Measurements from ENCODE around the gene SH3PXD2A. TPM values are rescaled to one million over a fixed set of nuclear protein-coding genes. Genes with fewer than 3 reads are reported as not detected.

Gene SH3PXD2A
- total and polyA plus RNA-seq, 7 donors, result 3.0 to 57.7 (median 10.6) TPM

GRCh38 chr10:103617602-103618385, 237.6 kb downstream of the SH3PXD2A start:
- Histone ChIP-seq H3K9me3 (no peaks in the 10 kb centered on the region), H3K27me3 (ENCODE audit: insufficient read depth in 3 of 3, low read length in 2 of 3) (no peaks in the 10 kb centered on the region), H3K36me3 (ENCODE audit: insufficient read depth in 1 of 2, low read depth in 1 of 2) (peaks cover 0 to 28% of the 10 kb centered on the region in 2 donors), H3K27ac (peak overlapping the region; percentile 74), H3K4me1 (peaks cover 93% of the 10 kb centered on the region), H3K4me3 (no peak overlapping the region)
- intact Hi-C loops (cut with DNase I), result loop anchor here (5.0 kb wide), 2 partner anchors 35 to 45 kb away; no protein-coding TSS in a partner anchor
- no peak for TF ChIP-seq CTCF (IDR thresholded peaks at IDR 0.05)
- WGBS, 3 donors, result 78 to 90% (median 81%) methylated on average over 13 of the region's 13 CpGs
- ATAC-seq (no peak), DNase-seq (no peak)

DNA sequence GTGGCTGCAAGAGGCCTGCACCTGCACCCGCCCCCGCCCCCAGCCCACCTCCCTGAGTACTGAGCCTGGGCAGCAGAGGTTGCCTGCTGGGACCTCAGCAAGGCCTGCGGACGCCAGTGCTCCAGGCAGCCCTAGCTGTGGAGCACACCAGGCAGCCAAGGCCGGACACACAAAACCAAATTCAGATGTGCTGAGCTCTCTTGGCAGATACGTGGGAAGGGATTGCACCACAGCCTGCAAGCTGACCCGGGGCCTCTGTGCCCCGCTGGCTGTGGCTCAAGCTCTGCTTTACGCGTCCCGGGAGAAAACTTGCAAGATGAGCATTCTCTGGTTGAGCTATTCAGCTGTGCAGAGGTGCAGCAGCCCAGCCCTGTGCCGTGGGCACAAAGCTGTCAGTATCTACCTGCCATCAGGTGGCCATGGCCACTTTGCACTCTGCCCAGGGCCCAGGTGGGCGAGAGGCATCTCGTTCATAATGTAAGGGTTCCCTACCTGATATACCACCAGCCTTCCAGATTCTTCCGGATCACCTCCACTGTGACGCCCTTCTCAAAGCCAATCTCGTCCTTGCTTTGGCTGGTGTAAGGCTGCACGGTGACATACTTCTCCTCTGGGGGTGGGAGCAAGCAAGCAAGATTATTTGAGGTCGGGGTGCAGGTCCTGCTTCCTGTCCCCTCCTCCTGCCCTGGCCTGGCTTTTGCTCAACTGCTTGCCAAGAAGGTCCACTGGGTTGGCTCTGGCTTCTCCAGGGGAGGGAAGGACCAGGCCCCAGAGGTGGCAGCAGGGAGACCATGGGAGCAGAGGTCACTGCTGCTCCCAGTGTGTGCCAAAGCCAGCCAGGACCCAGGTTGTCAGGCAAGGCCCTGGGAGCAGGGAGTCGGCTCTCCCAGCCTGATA, 238.4 kb downstream of the SH3PXD2A start:
- WGBS, 3 donors, result 16 to 33% (median 24%) methylated on average over 20 of the region's 20 CpGs
- DNase-seq (peak; percentile 90 to 96), ATAC-seq (peak; percentile 89 to 93 (median 91))
- TF ChIP-seq CTCF (IDR thresholded peaks at IDR 0.05), result no peak
- H3K4me1 ChIP-seq, result peaks cover 95% of the 10 kb centered on the region
- intact Hi-C loops (cut with DNase I), result loop anchor here (5.0 kb wide), 2 partner anchors 35 to 45 kb away; no protein-coding TSS in a partner anchor
- peaks cover 0 to 30% of the 10 kb centered on the region in 2 donors for H3K36me3 ChIP-seq (ENCODE audit: insufficient read depth in 1 of 2, low read depth in 1 of 2)
- peak overlapping the region; percentile 74 for H3K27ac ChIP-seq
- H3K4me3 ChIP-seq, result no peak overlapping the region
- H3K9me3 ChIP-seq, result no peaks in the 10 kb centered on the region
- H3K27me3 ChIP-seq (ENCODE audit: insufficient read depth in 3 of 3, low read length in 2 of 3), result no peaks in the 10 kb centered on the region

GRCh38 chr10:103614306-103615158, 240.8 kb downstream of the SH3PXD2A start:
- DNase-seq, result no peak

More at GRCh38 chr10:103614306-103615158, 240.8 kb downstream of the SH3PXD2A start:
- Histone ChIP-seq H3K4me3 (no peak overlapping the region), H3K27me3 (ENCODE audit: insufficient read depth in 3 of 3, low read length in 2 of 3) (no peaks in the 10 kb centered on the region), H3K27ac (peak overlapping the region; percentile 55), H3K9me3 (no peaks in the 10 kb centered on the region), H3K36me3 (ENCODE audit: insufficient read depth in 1 of 2, low read depth in 1 of 2) (peaks cover 0 to 37% of the 10 kb centered on the region in 2 donors), H3K4me1 (peaks cover 93% of the 10 kb centered on the region)
- no peak for TF ChIP-seq CTCF (IDR thresholded peaks at IDR 0.05)
- intact Hi-C loops (cut with DNase I), result loop anchor here (5.0 kb wide), 3 partner anchors 33 to 48 kb away; no protein-coding TSS in a partner anchor
- ATAC-seq, result no peak
- WGBS, 3 donors, result 49 to 60% (median 53%) methylated on average over 14 of the region's 14 CpGs
